Hepatocyte (in vitro differentiated cells): ENCODE measurements around the gene RPL7A.

Source experiments
- EZH2 ChIP-seq: fragments of 200-600 bp; sonication (generic); IDR thresholded peaks from 2 replicates; pipeline ENCODE4 v1.6.1; 2016; ENCODE audit warnings: antibody characterized with exemption, mild to moderate bottlenecking, borderline replicate concordance
- EZH2phosphoT487 ChIP-seq: fragments of 200-600 bp; sonication (generic); IDR thresholded peaks from one replicate; pipeline ENCODE4 v1.6.1; 2018; ENCODE audit warnings: antibody characterized with exemption, mild to moderate bottlenecking, low read depth, moderate library complexity; ENCODE audit not compliant: unreplicated experiment, severe bottlenecking
- TF ChIP-seq, protein P1 (sequence below): fragments of 200-600 bp; sonication (generic); IDR thresholded peaks from 2 replicates; pipeline ENCODE4 v1.5.1; 2016; ENCODE audit warnings: antibody characterized with exemption, mild to moderate bottlenecking; ENCODE audit not compliant: poor library complexity

DNA sequence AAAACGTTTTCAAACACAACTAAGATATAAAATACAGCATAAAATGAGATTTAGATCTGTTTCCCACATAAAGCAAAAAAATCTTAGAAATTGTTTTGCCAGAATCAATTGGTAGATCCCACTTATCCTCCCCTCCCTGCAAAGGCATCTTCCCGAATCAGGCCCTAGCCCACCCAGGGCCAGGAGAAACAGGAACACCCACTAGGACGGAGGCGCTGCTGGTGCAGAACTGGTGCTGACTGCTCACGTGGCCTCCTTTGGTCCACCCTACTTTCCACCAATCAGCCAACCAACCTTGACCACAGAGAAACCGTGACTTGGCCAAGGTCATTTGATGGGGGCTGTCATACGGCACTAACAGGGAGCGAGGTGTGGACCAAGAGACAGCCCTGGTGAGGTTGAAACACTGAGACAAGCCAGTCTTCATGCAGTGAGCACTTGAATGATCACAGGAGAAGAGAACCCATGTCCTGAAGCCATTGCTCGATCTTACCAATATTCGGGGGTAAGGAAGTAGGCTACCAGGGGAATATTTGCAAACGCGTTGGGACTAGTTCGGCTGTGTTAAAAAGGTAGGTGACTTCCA, 13.6 kb downstream of the RPL7A start:
- TF ChIP-seq, protein P1, sequence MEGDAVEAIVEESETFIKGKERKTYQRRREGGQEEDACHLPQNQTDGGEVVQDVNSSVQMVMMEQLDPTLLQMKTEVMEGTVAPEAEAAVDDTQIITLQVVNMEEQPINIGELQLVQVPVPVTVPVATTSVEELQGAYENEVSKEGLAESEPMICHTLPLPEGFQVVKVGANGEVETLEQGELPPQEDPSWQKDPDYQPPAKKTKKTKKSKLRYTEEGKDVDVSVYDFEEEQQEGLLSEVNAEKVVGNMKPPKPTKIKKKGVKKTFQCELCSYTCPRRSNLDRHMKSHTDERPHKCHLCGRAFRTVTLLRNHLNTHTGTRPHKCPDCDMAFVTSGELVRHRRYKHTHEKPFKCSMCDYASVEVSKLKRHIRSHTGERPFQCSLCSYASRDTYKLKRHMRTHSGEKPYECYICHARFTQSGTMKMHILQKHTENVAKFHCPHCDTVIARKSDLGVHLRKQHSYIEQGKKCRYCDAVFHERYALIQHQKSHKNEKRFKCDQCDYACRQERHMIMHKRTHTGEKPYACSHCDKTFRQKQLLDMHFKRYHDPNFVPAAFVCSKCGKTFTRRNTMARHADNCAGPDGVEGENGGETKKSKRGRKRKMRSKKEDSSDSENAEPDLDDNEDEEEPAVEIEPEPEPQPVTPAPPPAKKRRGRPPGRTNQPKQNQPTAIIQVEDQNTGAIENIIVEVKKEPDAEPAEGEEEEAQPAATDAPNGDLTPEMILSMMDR, result no peak
- TF ChIP-seq EZH2phosphoT487, result no peak
- no peak for TF ChIP-seq EZH2
